ENCODE measurements around the gene DUXB. TPM values are rescaled to one million over a fixed set of nuclear protein-coding genes. Genes with fewer than 3 reads are reported as not detected.

The DUXB gene
- total RNA-seq, 1 experiment from 2014 or later = not detected

- no CpG with 5 or more reads among the region's 6 CpGs for WGBS (ENCODE audit: extremely low coverage, insufficient read length, low lambda C conversion rate)
Observed at GRCh38 chr16:75660321-75660720, 40.9 kb downstream of the DUXB start.

More at GRCh38 chr16:75660321-75660720, 40.9 kb downstream of the DUXB start:
- H3K4me1 Mint-ChIP-seq = peaks cover 0 to 2% of the 10 kb centered on the region in 2 experiments; a peak in 1 of 4 replicates
- no peaks in the 10 kb centered on the region for H3K27me3 Mint-ChIP-seq (ENCODE audit: low read depth)
- no peak for DNase-seq
- Histone ChIP-seq H2BK120ac (ENCODE audit: low read depth, low read length, poor library complexity, severe bottlenecking) (no peak overlapping the region), H4K20me1 (ENCODE audit: control insufficient read depth, insufficient read depth, insufficient read length) (no peaks in the 10 kb centered on the region), H3K27ac (ENCODE audit: insufficient read length, low read depth, low read length) (no peak overlapping the region), H2BK20ac (ENCODE audit: low read depth, low read length, poor library complexity, severe bottlenecking) (no peak overlapping the region), H3K79me2 (ENCODE audit: insufficient read depth, low read length) (no peaks in the 10 kb centered on the region), H3K18ac (ENCODE audit: insufficient read length, low read depth, low read length) (no peak overlapping the region), H3K23ac (ENCODE audit: insufficient read length, low read depth, low read length) (no peak overlapping the region), H3K4ac (ENCODE audit: low read depth, low read length) (no peak overlapping the region), H3K4me2 (ENCODE audit: insufficient read depth, insufficient read length, low read length) (no peak overlapping the region), H2AK5ac (ENCODE audit: insufficient read length, low read length) (no peak overlapping the region), H4K8ac (replicated peaks; ENCODE audit: insufficient read length, low read depth, low read length) (no peak overlapping the region), H3K79me1 (ENCODE audit: insufficient read depth, low read depth, low read length, poor library complexity, severe bottlenecking) (no peaks in the 10 kb centered on the region), H3K14ac (ENCODE audit: insufficient read depth, low read length) (no peak overlapping the region), H3K4me1 (ENCODE audit: insufficient read depth, low read length) (no peaks in the 10 kb centered on the region), H2BK15ac (ENCODE audit: low read depth, low read length) (no peak overlapping the region), H3K23me2 (ENCODE audit: insufficient read length, low read depth, low read length, poor library complexity, severe bottlenecking) (no peaks in the 10 kb centered on the region), H3K27me3 (ENCODE audit: insufficient read depth, low read length) (no peaks in the 10 kb centered on the region), H3K56ac (ENCODE audit: insufficient read length, low read depth, low read length) (no peak overlapping the region), H3T11ph (ENCODE audit: low read length) (no peak overlapping the region), H3K9me3 (ENCODE audit: control insufficient read depth, low read depth, low read length) (no peaks in the 10 kb centered on the region), H2AFZ (ENCODE audit: low read length) (no peak overlapping the region), H3K9ac (ENCODE audit: extremely low read depth, insufficient read length, low read length) (no peak overlapping the region), H4K91ac (ENCODE audit: insufficient read length, low read depth, low read length) (no peak overlapping the region), H4K5ac (ENCODE audit: insufficient read length, low read depth, low read length) (no peak overlapping the region), H2BK12ac (ENCODE audit: insufficient read length, low read depth, low read length) (no peak overlapping the region), H2BK5ac (ENCODE audit: insufficient read length, low read length) (no peak overlapping the region)
- no peak for TF ChIP-seq CTCF (conservative IDR thresholded peaks at IDR 0.05)
- H3K36me3 Mint-ChIP-seq (ENCODE audit: insufficient read depth in 1 of 3, low read depth in 3 of 3) = peaks cover 7 to 31% (median 27%) of the 10 kb centered on the region in 3 experiments; a peak in 6 of 7 replicates
- no peak overlapping the region for H3K4me3 Mint-ChIP-seq
- H3K9me3 Mint-ChIP-seq = no peaks in the 10 kb centered on the region; a peak in 1 of 5 replicates
- no peak overlapping the region for H3K27ac Mint-ChIP-seq

Measured in H9 (cell line).